GM12864 (cell line): ENCODE measurements around the gene RAB30.
"Not testable (repeated sequence)": the region's sequence is repeated elsewhere in the genome, so short reads cannot be mapped to it uniquely, and the experiment has no call there.

Experiments used
- DNase-seq: peaks from one replicate; pipeline ENCODE4 v3.0.0-alpha.2; 2011; ENCODE audit warnings: low read depth
- H3K4me3 ChIP-seq: 2 replicates; pipeline ENCODE4 v1.5.1; 2011; ENCODE audit warnings: mild to moderate bottlenecking, low read depth, low read length, control low read depth
- CTCF ChIP-seq: IDR thresholded peaks from 2 replicates; pipeline ENCODE4 v1.5.1; 2011; ENCODE audit warnings: low read depth, mild to moderate bottlenecking, moderate library complexity, low read length, control low read depth, inconsistent platforms; ENCODE audit errors: missing control alignments

RAB30 gene

GRCh38 chr11:83012168-83013067 lies 59.3 kb downstream of the RAB30 start:
- H3K4me3 ChIP-seq = no peak overlapping the region
- no peak for TF ChIP-seq CTCF
- no peak for DNase-seq

GRCh38 chr11:83011333-83012167 lies 60.1 kb downstream of the RAB30 start:
- no peak for DNase-seq
- no peak for TF ChIP-seq CTCF
- H3K4me3 ChIP-seq = no peak overlapping the region

GRCh38 chr11:83009999-83010398 lies 61.7 kb downstream of the RAB30 start:
- DNase-seq = no peak
- no peak for TF ChIP-seq CTCF
- no peak overlapping the region for H3K4me3 ChIP-seq

GRCh38 chr11:83009136-83009535 lies 62.6 kb downstream of the RAB30 start:
- H3K4me3 ChIP-seq, DNase-seq: not testable (repeated sequence)

GRCh38 chr11:83008581-83008923 lies 63.1 kb downstream of the RAB30 start:
- TF ChIP-seq CTCF = no peak
- DNase-seq = no peak
- H3K4me3 ChIP-seq = no peak overlapping the region

- DNase-seq = peak; percentile 21
- H3K4me3 ChIP-seq = peak overlapping the region; percentile 18; the same call in 1 of the 2 replicates
- peak; percentile 11 for TF ChIP-seq CTCF
Observed at GRCh38 chr11:83007909-83008580, 63.7 kb downstream of the RAB30 start.

GRCh38 chr11:83007477-83007876 lies 64.2 kb downstream of the RAB30 start:
- no peak for TF ChIP-seq CTCF
- no peak for DNase-seq
- peak overlapping the region; percentile 18; the same call in 1 of the 2 replicates for H3K4me3 ChIP-seq
